LHCN-M2 (cell line): ENCODE measurements around the gene FDXACB1. TPM values are rescaled to one million over a fixed set of nuclear protein-coding genes. Genes with fewer than 3 reads are reported as not detected.
A peak's percentile ranks its signal among the peaks of the same experiment; 100 is the strongest.

Experiments
- DNase-seq: peaks from one replicate; pipeline ENCODE4 v3.0.0-alpha.2; 2012; ENCODE audit warnings: low read depth
- total RNA-seq: library from RNA; depleted of rRNA; stranded (reverse); fragments of >200 nt; gene quantifications from 2 replicates; pipeline ENCODE4 v1.2.3, GENCODE V29; 2014; rRNA removed

Gene FDXACB1
- total RNA-seq, 1 experiment from 2014 or later, result 2.9 TPM

GRCh38 chr11:111845276-111846028 is 33.5 kb downstream of the FDXACB1 start:
- DNase-seq, result no peak

DNA sequence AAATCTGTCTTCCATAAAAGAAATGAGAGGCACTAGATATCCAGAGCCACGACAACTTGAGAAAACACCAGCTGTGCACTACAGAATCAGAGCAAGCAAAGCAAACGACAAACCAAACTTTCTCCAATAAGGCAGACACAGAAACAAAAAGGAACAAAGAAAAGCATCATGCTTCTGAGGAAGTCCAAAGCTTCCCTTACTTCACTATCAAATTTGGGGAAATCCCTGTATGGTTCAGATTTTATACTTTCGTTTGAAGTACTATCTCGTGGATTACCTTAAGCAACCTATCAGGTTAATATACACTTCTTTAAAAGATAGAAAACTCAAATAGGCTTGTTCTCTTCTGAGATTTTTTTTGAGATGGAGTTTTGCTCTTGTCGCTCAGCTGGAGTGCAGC is 35.3 kb downstream of the FDXACB1 start:
- DNase-seq, result no peak

- DNase-seq, result peak; percentile 71
These were observed 37.5 kb downstream of the FDXACB1 start for GRCh38 chr11:111841370-111842053.

DNA sequence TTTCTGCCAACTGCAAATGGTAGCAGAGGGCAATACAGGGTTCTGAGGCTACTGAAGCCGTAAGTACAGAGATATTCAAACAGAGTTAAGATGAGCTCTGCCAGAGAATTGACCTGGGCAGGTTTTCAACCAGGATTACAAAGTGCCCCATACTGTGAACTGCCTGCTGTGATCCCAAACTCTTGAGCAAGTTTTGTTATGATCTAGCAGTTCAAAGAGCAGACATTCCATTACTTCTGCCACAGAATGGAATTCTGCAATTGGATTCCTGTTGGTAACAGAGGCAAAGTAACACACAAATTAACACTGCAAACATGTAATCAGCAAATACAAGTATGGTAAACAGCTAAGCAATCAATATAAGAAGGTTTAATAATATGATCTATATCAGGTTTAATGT is 38.8 kb downstream of the FDXACB1 start:
- no peak for DNase-seq

GRCh38 chr11:111838054-111838453 is 40.9 kb downstream of the FDXACB1 start:
- DNase-seq, result no peak

DNA sequence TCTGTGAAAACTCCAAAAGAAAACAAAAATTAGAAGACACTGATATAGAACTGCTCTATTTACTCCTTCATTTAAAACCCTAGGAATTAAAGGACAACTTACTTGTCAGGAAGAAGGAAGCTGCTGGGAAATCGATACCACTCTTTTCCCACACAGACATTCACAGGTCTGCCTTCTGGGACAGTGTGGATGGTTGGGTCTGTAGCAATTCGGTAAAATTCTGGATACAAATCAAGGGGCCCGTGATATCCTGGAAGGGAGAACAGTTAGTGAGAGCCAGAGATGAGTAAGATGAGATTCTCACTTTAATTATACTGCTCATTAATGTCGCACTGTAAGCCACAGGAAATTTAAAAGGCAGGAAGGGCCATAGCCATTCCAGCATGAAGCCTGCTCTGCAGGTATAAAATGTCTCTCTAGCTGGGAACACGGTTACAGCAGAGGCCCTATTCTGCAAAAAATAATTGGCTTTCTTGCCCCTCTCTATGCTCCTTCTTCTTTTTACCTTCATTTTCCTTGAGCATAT is 41.5 kb downstream of the FDXACB1 start:
- no peak for DNase-seq

DNA sequence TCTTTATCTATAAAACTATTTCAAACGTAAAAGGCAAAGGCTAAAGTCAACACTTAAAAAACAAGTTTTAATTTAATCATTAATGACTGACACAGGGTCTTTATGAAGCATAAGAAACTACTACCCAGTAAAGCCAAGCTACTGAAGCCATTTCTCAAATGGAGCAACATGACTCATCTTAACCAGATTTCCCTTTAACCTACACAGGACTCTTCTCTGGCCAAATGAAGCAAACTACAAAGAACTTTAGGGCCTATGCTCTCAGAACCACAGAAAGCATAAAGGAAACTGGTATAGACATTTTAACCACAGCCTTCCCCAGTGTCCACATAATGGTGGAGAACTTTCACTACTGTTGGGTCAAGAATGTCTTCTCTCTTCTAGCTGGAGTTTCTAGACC is 42.2 kb downstream of the FDXACB1 start:
- DNase-seq, result no peak

- no peak for DNase-seq
These were observed 42.8 kb downstream of the FDXACB1 start for GRCh38 chr11:111836162-111836561.

- no peak for DNase-seq
These were observed 43.3 kb downstream of the FDXACB1 start for GRCh38 chr11:111835665-111836064.

GRCh38 chr11:111834432-111835163 is 44.4 kb downstream of the FDXACB1 start:
- no peak for DNase-seq

DNA sequence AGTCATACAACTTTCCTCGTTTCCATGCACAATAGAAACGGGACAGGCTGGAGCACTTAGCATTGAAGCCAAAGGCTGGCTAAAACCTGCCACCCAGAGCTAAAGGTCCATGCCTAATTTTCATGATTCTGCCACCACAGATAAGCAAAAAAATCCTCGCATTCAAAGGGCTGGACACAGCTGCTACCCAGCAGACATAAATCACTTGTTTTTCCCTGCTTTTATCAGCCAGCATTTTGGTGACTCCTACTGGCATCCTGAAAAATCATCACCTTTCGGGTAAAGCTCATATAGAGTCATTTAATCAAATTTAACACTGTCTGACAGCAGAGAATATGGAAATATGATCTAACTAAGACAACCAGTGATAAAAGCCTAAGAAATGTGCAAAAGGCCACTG is 45.4 kb downstream of the FDXACB1 start:
- DNase-seq, result peak; percentile 39

DNA sequence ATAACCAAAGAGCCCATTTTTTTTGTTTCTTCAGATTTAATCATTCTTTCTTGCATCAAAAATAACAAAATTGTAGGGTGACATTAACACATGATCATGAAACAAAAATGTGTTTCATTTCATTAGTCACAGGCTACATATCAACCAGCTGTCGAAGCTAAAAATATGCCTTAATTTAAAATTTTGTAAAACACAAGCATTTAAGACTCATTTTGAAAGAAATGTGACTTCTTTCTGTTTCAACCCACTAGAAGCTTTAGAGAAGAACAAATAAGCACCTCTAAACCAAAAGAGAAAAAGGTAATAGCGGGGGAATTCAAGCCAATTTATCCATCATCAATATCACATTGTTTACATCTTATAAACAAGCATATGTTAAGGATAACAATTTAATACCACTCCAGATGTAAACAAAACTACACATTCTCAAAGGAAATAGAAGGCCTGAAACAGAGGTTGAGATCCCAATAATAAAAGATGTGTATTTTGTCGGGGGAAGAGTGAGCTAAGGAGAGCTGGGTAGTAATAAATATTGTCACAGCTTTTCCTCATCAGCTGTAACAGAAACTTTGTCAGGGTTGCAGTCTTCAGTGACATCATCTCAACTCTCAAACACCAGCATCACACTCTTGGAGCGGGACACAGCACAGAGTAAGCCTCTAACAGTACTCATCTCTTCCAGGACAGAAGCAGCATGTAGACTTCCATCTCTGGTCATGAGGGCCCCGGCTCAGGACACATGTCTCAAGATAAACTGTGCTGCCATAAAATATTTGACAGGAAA is 49.6 kb downstream of the FDXACB1 start:
- DNase-seq, result peak; percentile 57

DNA sequence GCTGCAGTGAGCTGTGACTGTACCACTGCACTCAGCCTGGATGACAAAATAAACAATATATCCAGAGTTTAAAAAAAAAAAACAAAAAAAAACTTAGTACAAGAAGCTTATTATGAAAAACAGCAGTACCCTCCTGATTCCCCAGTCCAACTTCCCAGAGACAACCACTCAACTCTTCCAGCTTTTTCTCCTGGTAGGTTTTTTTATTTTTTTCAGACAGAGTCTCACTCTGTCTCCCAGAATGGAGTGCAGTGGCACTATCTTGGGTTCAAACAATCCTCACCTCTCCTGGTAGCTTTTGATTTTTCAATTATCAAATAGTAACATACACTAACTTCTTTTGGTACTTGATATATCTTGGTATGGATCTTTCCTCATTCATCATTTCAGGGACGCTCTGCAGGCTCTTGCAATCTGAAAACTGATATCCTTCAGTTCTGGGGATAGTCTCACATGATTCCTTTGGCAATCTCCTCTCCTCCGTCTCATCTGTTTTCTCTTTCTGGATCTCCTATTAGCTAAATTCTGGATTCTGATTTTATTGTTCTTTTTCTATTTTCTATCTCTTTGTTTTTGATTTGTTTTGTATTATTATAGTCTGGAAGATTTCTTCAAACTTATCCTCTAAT is 52.5 kb downstream of the FDXACB1 start:
- no peak for DNase-seq

Other genes with a start within 250 kb of the FDXACB1 start
- 29.3 and 32.3 TPM in 2 replicates for gene PPP2R1B, start 112.8 kb downstream of the FDXACB1 start, total RNA-seq
- 41.2 and 44.4 TPM in 2 replicates for gene ALG9, start 7.6 kb downstream of the FDXACB1 start, total RNA-seq
- 19.9 and 27.1 TPM in 2 replicates for gene CFAP68, start 376 bp upstream of the FDXACB1 start, total RNA-seq
- 69.9 and 70.6 TPM in 2 replicates for gene CRYAB, start 32.6 kb upstream of the FDXACB1 start, total RNA-seq
- gene HSPB2, start 33.6 kb upstream of the FDXACB1 start, total RNA-seq, result 0.58 and 1.6 TPM in 2 replicates
- gene C11orf52, start 39.7 kb upstream of the FDXACB1 start, total RNA-seq, result 1.2 and 2.1 TPM in 2 replicates
- 17.0 and 17.1 TPM in 2 replicates for gene DIXDC1, start 58.2 kb upstream of the FDXACB1 start, total RNA-seq
- gene DLAT, start 146.2 kb upstream of the FDXACB1 start, total RNA-seq, result 45.2 and 47.6 TPM in 2 replicates
- gene PIH1D2, start 194.9 kb upstream of the FDXACB1 start, total RNA-seq, result 1.5 and 2.0 TPM in 2 replicates
- 15.4 and 27.5 TPM in 2 replicates for gene NKAPD1, start 195.1 kb upstream of the FDXACB1 start, total RNA-seq
- gene TIMM8B, start 207.6 kb upstream of the FDXACB1 start, total RNA-seq, result 17.2 and 30.4 TPM in 2 replicates
- 86.6 and 99.8 TPM in 2 replicates for gene SDHD, start 207.7 kb upstream of the FDXACB1 start, total RNA-seq